HG03039 (cell line): ENCODE measurements around the gene CTSW.

ENCODE experiments used
- ATAC-seq: cut with Tn5 transposase; IDR thresholded peaks from one replicate; pipeline ENCODE4 v1.9.1; 2021; ENCODE audit warnings: mild to moderate bottlenecking, moderate library complexity; ENCODE audit not compliant: unreplicated experiment

CTSW gene

DNA sequence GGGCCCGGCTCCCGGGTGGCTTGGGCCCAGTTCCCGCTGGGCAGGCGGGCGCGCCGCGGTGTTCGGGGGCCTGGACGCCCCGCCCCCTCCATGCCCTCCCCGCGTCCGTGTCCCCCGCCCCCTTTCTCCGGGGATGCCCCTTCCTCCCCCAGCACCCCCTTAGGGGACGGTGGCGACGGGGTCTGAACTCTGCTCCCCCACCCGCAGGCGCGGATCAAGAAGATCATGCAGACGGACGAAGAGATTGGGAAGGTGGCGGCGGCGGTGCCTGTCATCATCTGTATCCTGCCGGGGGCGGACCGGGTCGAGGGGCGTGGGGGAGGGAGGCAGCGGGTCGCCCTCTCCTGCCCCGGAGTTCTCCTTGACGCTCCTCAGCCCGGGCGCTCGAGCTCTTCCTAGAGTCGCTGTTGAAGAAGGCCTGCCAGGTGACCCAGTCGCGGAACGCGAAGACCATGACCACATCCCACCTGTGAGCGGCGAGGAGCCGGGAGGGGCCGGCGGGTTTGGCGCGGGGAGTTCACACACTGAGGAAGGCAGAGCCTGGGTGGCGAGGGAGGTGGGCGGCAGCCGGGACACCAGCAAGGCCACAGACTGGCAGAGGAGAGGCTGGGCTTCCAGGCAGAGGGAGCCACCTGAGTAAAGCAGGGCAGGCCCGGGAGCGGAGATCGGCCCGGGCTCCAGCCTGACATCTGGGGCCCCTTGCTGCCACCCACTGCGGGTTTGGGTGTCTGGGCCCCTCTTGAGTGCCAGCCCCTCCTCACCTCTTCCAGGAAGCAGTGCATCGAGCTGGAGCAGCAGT, 40.1 kb downstream of the CTSW start:
- ATAC-seq, result peak; percentile 29

- no peak for ATAC-seq
Observed at GRCh38 chr11:65920372-65920802, 40.8 kb downstream of the CTSW start.

GRCh38 chr11:65921033-65921555, 41.5 kb downstream of the CTSW start:
- no peak for ATAC-seq

GRCh38 chr11:65921876-65922275, 42.2 kb downstream of the CTSW start:
- ATAC-seq, result no peak

GRCh38 chr11:65922565-65922964, 42.9 kb downstream of the CTSW start:
- no peak for ATAC-seq

GRCh38 chr11:65925397-65925796, 45.8 kb downstream of the CTSW start:
- ATAC-seq, result no peak

GRCh38 chr11:65927904-65928397, 48.3 kb downstream of the CTSW start:
- no peak for ATAC-seq

GRCh38 chr11:65928667-65929066, 49.0 kb downstream of the CTSW start:
- ATAC-seq, result no peak

DNA sequence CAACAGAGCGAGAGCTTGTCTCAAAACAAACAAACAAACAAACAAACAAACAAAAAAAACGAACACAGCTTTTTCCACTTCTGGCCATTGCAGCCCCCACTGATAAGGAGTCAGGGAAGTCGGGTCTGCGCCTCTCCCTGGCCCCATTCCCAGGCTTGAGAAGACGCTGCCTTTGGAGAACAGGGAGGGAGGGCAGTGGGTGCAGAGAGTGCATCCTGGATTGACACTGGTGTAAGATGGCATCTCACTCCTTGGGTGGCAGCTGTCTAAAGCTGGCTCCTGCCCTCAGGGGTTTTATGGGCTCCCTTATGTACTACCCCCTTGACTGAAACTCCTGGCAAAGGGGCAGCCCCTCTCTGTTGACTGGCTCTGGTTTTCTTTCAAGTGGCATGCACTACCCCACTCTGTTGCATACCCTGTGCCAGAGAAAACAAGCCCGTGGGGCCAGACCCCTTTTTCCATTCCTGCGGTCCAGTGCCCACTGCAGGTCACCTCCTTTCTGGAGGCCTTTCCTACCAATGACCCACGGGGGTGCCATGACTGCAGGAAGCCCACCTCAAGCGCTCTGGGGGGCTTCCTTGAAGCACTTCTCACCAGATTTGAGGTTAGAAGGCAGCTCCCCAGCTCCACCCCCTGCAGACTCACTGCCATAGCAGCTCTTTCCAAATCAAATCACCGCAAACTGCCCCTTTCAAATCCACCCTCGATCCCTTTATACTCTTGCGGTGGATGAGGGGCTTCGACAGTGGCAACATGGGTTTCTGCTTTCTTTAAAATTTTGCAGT, 52.3 kb downstream of the CTSW start:
- no peak for ATAC-seq

DNA sequence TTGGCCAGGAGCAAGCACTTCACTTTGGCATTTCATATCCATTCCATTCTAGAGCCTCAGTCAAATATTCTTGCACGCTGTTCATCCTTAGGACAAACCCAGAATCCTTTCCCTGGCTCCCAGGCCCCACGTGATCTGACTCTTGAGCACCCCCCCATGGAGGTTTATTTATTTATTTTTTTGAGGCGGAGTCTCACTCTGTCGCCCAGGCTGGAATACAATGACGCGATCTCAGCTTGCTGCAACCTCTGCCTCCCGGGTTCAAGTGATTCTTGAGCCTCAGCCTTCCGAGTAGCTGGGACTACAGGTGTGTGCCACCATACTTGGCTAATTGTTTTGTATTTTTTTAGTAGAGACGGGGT, 52.9 kb downstream of the CTSW start:
- no peak for ATAC-seq
